OCI-LY7 (cell line): ENCODE results near the gene BST1. TPM values are rescaled to one million over a fixed set of nuclear protein-coding genes. Genes with fewer than 3 reads are reported as not detected.

ENCODE experiments used
- BruUV-seq: library from RNA; stranded (reverse); fragments of 400-500 nt; replicated peaks from 2 replicates; lab custom pipeline; 2021; lab: Mats Ljungman, UMichigan
- CTCF ChIA-PET: fragments of 300-600 bp; sonication (Branson Sonifier 250); formaldehyde crosslinking; loops from one replicate; lab custom pipeline; 2022; ENCODE audit warnings: antibody characterized with exemption; ENCODE audit not compliant: unreplicated experiment; lab: Charles Lee
- POLR2A ChIA-PET: fragments of 300-600 bp; sonication (Branson Sonifier 250); formaldehyde crosslinking; loops from one replicate; lab custom pipeline; 2022; ENCODE audit warnings: antibody characterized with exemption; lab: Charles Lee
- DNase-seq: peaks from one replicate; pipeline ENCODE4 v3.0.0-alpha.2; 2015; ENCODE audit warnings: low spot score
- H2AFZ ChIP-seq: fragments of 200-600 bp; sonication (generic), shearing (Covaris generic); 2 replicates; pipeline ENCODE4 v1.6.1; 2014; ENCODE audit warnings: mild to moderate bottlenecking, antibody characterized with exemption, low read length, moderate library complexity
- H3K27ac ChIP-seq: fragments of 200-600 bp; sonication (generic); 2 replicates; pipeline ENCODE4 v1.5.1; 2014; ENCODE audit warnings: mixed run types, low read depth, mild to moderate bottlenecking, moderate library complexity, low read length, inconsistent platforms; ENCODE audit not compliant: poor library complexity, severe bottlenecking
- H3K36me3 ChIP-seq: fragments of 200-600 bp; sonication (generic); 2 replicates; pipeline ENCODE4 v1.6.1; 2014; ENCODE audit warnings: mild to moderate bottlenecking, antibody characterized with exemption, low read length, moderate library complexity, mixed read lengths; ENCODE audit not compliant: insufficient read depth
- H3K4me1 ChIP-seq: fragments of 200-600 bp; sonication (generic); 2 replicates; pipeline ENCODE4 v1.5.1; 2014; ENCODE audit warnings: mild to moderate bottlenecking, low read length; ENCODE audit not compliant: insufficient read depth, poor library complexity, severe bottlenecking
- H3K4me2 ChIP-seq: fragments of 200-600 bp; sonication (generic); 2 replicates; pipeline ENCODE4 v1.6.1; 2014; ENCODE audit warnings: mild to moderate bottlenecking, low read length
- H3K4me3 ChIP-seq: fragments of 200-600 bp; sonication (generic); 2 replicates; pipeline ENCODE4 v1.5.1; 2014; ENCODE audit warnings: mild to moderate bottlenecking, low read depth, low read length; ENCODE audit not compliant: poor library complexity, severe bottlenecking
- H3K79me2 ChIP-seq: fragments of 200-600 bp; sonication (generic); 2 replicates; pipeline ENCODE4 v1.6.1; 2016; ENCODE audit warnings: low read depth, mild to moderate bottlenecking, low read length, moderate library complexity, mixed read lengths; ENCODE audit not compliant: insufficient read depth
- H3K9me2 ChIP-seq: fragments of 200-600 bp; sonication (generic); 2 replicates; pipeline ENCODE4 v1.6.1; 2016; ENCODE audit warnings: mild to moderate bottlenecking, low read length, mixed read lengths; ENCODE audit not compliant: insufficient read depth
- H3K9me3 ChIP-seq: fragments of 200-600 bp; sonication (generic); 2 replicates; pipeline ENCODE4 v1.6.1; 2014; ENCODE audit warnings: mild to moderate bottlenecking, mixed run types, low read length, mixed read lengths
- H4K20me1 ChIP-seq: fragments of 200-600 bp; sonication (generic); 2 replicates; pipeline ENCODE4 v1.6.1; 2014; ENCODE audit warnings: mild to moderate bottlenecking, antibody characterized with exemption, low read length, moderate library complexity, mixed read lengths; ENCODE audit not compliant: insufficient read depth
- CTCF ChIP-seq: fragments of 200-600 bp; sonication (generic); conservative IDR thresholded peaks from 2 replicates; pipeline ENCODE4 v1.5.1; 2014; ENCODE audit warnings: mild to moderate bottlenecking, antibody characterized with exemption, low read length, moderate library complexity, mixed read lengths
- EZH2phosphoT487 ChIP-seq: fragments of 200-600 bp; sonication (generic); IDR thresholded peaks from 2 replicates; pipeline ENCODE4 v1.6.1; 2018; ENCODE audit warnings: low read depth, borderline replicate concordance, mild to moderate bottlenecking, mixed run types, antibody characterized with exemption, low read length, moderate library complexity, mixed read lengths
- intact Hi-C: fragments of 100-400 bp; cut with micrococcal nuclease; formaldehyde crosslinking; loops from one replicate; pipeline ENCODE4 v1.10.0; 2022; ENCODE audit not compliant: unreplicated experiment
- total RNA-seq, 2 experiments: library from RNA; depleted of rRNA in 1 of 2; stranded (reverse); fragments of >200 nt in 1 of 2; shearing (Covaris generic) in 1 of 2; gene quantifications; 2 replicates each; pipeline ENCODE4 v1.2.3, GENCODE V29; 2014 to 2022

Gene BST1
- total RNA-seq, 2 experiments from 2014 or later: 0.21 to 0.50 TPM

- DNase-seq: no peak
- Histone ChIP-seq H3K9me3 (peaks cover 8% of the 10 kb centered on the region; the same call in 1 of the 2 replicates), H3K9me2 (no peaks in the 10 kb centered on the region), H3K4me3 (no peak overlapping the region), H2AFZ (no peak overlapping the region), H3K27ac (no peak overlapping the region), H4K20me1 (no peaks in the 10 kb centered on the region), H3K4me2 (no peak overlapping the region), H3K36me3 (no peaks in the 10 kb centered on the region), H3K79me2 (no peaks in the 10 kb centered on the region), H3K4me1 (no peaks in the 10 kb centered on the region)
- TF ChIP-seq CTCF (no peak), EZH2phosphoT487 (no peak)
- no TSS peak for BruUV-seq
- ChIA-PET POLR2A (interaction anchor here (0.7 to 2.4 kb wide), 5 partner anchors 10 to 244 kb away, joined by 3 to 9 read pairs (median 4); partner anchors contain the start of gene FAM200B), CTCF (no interaction called here)
- intact Hi-C loops: no loop called here
Measured at GRCh38 chr4:15695240-15695699, 7.6 kb upstream of the BST1 start.

- no peak for DNase-seq
- ChIA-PET POLR2A (interaction anchor here (0.7 to 1.5 kb wide), 4 partner anchors 15 to 244 kb away, joined by 3 to 4 read pairs (median 4); no protein-coding TSS in a partner anchor), CTCF (no interaction called here)
- no peaks in the 10 kb centered on the region for H4K20me1 ChIP-seq
- no peak overlapping the region for H3K27ac ChIP-seq
- no peaks in the 10 kb centered on the region for H3K9me2 ChIP-seq
- no TSS peak for BruUV-seq
- no peaks in the 10 kb centered on the region for H3K36me3 ChIP-seq
- no peak overlapping the region for H3K4me2 ChIP-seq
- no peaks in the 10 kb centered on the region for H3K79me2 ChIP-seq
- no peak overlapping the region for H3K4me3 ChIP-seq
- TF ChIP-seq EZH2phosphoT487 (no peak), CTCF (no peak)
- intact Hi-C loops: no loop called here
- H3K9me3 ChIP-seq: peaks cover 8% of the 10 kb centered on the region; the same call in 1 of the 2 replicates
- no peak overlapping the region for H2AFZ ChIP-seq
- no peaks in the 10 kb centered on the region for H3K4me1 ChIP-seq
Measured at GRCh38 chr4:15695729-15696128, 7.1 kb upstream of the BST1 start.

- Histone ChIP-seq H3K4me1 (no peaks in the 10 kb centered on the region), H3K36me3 (no peaks in the 10 kb centered on the region), H3K4me2 (no peak overlapping the region), H3K9me2 (no peaks in the 10 kb centered on the region), H3K27ac (no peak overlapping the region), H3K4me3 (no peak overlapping the region), H2AFZ (no peak overlapping the region), H3K9me3 (peaks cover 8% of the 10 kb centered on the region; the same call in 1 of the 2 replicates), H3K79me2 (no peaks in the 10 kb centered on the region), H4K20me1 (no peaks in the 10 kb centered on the region)
- intact Hi-C loops: no loop called here
- TF ChIP-seq EZH2phosphoT487 (no peak), CTCF (no peak)
- no TSS peak for BruUV-seq
- no peak for DNase-seq
- POLR2A ChIA-PET: interaction anchor here (0.7 to 1.3 kb wide), 2 partner anchors 15 to 24 kb away, joined by 3 to 4 read pairs; no protein-coding TSS in a partner anchor
- CTCF ChIA-PET: no interaction called here
Measured at GRCh38 chr4:15696866-15697265, 6.0 kb upstream of the BST1 start.
